T-helper 2 cell (primary cell): Measurements from ENCODE around the gene KCTD1.

Source experiments
- DNase-seq, 5 experiments: peaks; one replicate each; pipeline versions ENCODE4 v3.0.0 to v3.0.0-alpha.2; 2012 to 2022
- total RNA-seq, 2 donors: gene quantifications; one replicate each; lab custom pipeline; 2026; lab: John Stamatoyannopoulos, UW

Gene KCTD1
- total RNA-seq, result 1.8 to 1.9 reads per million in 2 donors

GRCh38 chr18:26548415-26549262 lies at the start of gene KCTD1:
Gene KCTD1, minus strand, starts transcription at chr18:26548553. Its CDS starts 17 bp downstream, at chr18:26548536.
- DNase-seq, result peak in 4 of 5 experiments; percentile 38 to 90 (median 53)

DNA sequence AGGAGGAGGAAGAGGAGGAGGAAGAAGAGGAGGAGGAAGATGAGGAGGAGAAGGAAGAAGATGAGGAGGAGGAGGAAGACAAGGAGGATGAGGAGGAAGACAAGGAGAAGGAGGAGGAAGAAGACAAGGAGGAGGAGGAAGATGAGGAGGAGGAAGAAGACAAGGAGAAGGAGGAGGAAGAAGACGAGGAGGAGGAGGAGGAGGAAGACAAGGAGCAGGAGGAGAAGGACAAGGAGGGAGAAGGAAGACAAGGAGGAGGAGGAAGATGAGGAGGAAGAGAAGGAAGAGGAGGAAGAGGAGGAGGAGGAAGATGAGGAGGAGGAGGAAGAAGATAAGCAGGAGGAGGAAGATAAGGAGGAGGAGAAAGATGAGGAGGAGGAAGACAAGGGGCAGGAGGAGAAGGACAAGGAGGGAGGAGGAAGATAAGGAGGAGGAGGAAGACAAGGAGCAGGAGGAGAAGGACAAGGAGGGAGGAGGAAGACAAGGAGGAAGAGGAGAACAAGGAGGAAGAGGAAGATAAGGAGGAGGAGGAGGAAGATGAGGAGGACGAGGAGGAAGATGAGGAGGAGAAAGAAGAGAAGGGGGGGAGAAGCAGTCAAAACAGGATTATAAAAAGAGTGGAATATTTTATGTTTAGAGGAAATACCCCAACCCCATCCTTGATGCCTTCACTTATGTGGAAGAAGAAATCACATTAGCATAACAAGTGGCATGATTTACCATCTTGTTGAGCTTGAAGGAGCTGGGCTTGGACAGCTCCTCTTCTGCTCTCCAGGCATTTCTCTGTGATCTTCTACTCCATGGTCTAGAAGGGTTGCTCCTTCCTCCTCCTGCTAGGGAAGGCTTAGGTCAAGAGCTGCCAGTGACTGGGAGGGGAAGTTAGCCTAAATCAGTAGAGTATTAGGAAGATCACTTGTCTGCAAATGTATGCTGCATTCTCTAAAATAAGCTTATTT lies 45.3 kb upstream of the KCTD1 start:
- DNase-seq, result no peak

DNA sequence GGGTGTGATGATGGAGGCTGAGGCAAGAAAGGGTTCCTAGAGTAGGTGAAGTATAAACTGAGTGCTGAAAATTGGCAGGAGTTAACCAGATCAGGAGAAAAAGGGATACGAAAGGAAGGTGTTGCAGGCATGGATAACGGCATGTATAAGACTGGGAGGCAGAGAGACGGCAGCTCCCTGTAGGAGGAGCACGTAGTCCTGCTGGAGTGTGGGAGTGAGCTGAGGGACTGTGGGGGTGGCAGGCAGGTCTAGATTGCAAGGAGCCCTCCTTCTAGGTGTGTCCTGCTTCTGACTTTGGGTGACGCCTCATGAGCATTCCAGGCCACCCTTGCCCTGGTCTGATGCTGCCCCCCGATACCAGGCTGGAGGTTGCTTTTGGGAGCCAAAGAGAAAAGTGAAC lies 36.4 kb upstream of the KCTD1 start:
- no peak for DNase-seq

GRCh38 chr18:26579941-26580618 lies 31.7 kb upstream of the KCTD1 start:
- no peak for DNase-seq

GRCh38 chr18:26575865-26576217 lies 27.5 kb upstream of the KCTD1 start:
- no peak for DNase-seq

GRCh38 chr18:26574958-26575864 lies 26.9 kb upstream of the KCTD1 start:
- DNase-seq, result peak in 1 of 5 experiments; percentile 15

DNA sequence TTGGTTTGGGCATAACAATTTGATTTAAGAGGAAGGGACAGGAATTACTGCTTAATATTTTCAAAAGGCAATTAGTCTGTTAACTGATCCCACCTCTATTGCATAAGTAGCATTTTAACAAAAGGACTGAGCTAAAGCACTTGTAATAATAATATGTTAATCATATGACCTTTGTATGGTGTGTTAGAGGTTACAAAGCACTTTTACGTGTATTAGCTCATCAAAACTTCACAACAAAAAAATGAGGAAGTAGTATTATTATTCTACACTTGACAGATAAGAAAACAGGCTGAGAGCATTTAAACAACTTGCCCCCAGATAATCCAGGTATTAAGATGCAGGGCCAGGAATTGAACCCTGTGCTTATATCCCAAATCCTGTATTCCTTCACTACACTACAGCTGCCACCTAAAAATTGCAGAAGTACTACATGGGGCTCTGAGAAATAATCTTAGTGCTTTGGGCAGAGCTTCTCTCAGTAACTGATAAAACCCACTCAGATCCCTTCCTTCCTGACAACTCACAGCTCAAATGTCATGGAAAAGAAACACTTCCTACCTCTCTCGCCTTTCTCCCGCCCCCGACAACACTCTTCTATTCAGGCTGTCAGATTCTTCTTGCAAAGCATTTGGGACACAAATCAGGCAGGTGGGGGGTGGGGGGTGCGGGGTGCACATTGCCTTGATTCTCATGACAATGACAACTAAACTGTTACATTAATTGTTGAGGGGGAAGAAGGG lies 20.7 kb upstream of the KCTD1 start:
- no peak for DNase-seq

DNA sequence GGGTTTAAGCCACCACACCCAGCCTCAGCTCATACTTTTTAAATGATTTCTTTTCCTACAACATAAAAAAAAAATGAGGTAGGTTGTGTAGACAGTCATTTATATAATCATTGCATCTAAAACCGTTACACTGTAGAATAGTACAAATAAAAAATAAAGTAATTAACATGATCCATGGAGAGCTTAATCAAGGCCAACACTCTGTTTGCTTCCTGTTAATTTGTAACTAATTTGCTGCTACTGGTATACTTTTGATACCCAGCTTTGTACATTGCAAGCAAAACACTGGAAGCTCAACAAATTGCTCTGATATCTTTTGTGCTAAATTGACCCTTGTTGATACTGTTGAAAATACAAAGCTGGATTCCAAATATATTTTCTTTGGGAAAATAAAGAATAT lies 20.2 kb upstream of the KCTD1 start:
- DNase-seq, result no peak

DNA sequence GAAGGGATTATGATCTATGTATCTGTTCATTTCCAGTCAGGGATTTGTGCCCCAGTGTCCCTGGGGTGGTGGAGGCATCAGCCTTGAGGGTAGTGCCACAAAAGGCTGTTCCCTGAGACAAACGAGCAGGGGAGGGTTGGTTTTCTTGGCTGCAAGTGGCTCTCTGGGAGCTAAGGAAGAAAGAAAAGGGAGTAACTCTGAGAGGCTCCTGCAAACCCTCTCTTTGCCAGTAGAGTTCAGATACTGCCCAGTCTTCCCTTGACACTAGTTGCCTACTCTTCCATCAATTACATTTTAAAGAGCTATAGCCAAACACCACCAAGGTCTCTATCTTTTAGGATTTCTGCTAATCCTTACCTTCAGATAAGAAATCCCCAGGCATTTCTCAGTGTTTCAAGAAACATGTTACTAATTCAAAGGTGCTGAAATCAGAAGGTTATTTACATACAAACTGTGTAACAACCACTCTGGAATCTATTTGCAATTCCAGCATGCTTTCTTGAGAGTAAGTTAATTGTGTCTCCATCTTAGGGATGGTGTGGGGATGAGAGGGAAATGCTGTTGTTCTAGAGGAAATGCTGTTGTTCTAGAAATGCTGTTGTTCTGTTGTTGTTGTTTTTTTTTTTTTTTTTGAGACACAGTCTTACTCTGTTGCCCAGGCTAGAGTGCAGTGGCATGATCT lies 18.7 kb upstream of the KCTD1 start:
- no peak for DNase-seq

DNA sequence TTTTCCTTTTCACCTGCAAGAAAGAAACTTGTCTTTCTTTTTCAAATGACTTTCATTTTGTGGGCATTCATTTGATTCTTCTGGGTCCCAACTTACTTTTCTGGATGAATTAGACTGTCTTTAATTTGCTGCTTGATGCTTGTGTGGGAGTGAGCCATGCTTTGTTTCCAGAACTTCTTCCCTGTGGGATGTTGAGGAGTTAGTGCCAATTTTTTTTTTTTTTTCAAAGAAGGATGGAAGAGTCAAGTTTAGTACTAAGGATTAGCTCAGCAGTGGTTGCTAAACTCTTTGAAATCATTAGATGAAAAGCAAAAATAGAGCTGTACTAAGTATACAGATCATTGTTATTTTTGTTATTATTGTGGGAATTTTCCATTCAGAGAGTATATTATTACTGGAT lies 17.2 kb upstream of the KCTD1 start:
- no peak for DNase-seq

GRCh38 chr18:26563024-26563423 lies 14.7 kb upstream of the KCTD1 start:
- no peak for DNase-seq

DNA sequence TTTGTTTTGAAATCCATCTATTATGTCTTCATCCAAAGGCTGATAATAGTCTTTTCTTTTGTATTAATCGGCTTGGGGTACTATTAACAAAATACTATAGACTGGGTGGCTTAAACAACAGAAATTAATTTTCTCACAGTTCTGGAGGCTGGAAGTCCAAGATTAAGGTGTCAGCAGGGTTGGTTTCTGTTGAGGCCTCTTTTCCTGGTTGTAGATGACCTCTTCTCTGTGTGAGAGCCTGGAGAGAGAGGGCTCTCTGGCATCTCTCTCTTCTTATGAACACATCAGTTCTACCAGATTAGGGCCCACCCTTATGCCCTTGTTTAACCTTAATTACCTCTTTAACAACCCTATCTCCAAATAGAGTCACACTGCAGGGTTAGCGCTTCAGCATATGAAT lies 14.2 kb upstream of the KCTD1 start:
- no peak for DNase-seq

GRCh38 chr18:26561769-26562168 lies 13.4 kb upstream of the KCTD1 start:
- DNase-seq, result no peak

GRCh38 chr18:26556573-26556972 lies 8.2 kb upstream of the KCTD1 start:
- no peak for DNase-seq

- no peak for DNase-seq
These were observed 7.6 kb upstream of the KCTD1 start for GRCh38 chr18:26555804-26556553.

DNA sequence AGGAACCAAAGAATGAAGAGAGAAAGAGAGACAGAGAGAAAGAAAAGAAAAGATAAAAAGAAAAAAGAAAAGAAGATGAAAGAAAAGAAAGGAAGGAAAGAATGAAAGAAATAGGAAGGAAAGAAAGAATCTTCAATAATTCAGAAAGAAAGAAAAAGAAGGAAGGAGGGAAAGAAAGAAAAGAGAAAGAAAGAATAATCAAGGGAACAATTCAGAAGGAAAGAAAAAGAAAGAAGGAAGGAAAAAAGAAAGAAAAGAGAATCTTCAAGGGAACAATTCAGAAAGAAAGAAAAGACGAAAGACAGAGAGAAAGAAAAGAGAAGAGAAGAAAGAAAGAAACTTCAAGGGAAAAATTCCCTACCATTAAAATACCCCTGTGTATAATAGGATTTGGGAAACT lies 5.6 kb upstream of the KCTD1 start:
- DNase-seq, result no peak

GRCh38 chr18:26551695-26552081 lies 3.3 kb upstream of the KCTD1 start:
- DNase-seq, result no peak

DNA sequence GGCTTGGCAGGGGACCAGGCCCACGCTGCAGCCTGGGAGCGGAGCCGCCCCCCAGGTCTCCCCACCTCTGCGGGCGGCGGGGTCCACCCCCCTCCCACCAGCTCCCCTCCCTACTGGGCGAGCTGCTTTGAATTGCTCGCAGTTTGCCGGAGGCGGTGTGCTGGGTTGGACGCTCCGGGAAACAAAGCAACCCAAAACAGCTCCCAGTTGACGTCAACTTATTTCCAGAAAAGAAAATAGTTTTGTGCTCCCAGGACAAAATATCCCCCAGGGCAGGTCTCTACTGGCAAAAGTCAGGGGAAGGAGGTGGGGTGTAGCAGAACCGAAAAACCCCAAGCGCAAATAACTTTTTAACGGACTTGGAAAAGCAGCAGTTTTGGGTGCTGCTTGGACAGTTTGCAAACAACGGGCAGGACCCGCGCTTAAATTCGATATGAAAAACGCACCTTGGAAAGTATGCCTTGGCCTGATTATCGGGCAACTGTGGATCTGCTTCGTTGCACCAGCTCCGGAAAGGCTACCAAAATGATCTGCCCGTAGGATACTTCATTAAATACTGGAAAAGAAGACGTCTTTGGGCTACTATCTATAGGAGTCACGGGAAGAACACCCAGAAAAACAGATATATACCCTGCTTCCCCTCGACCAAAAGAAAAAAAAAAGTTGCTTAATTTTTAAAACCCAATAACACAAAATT lies 2.8 kb upstream of the KCTD1 start:
- DNase-seq, result no peak
